Hepatocyte (in vitro differentiated cells): ENCODE measurements around the gene UCP2. TPM values are rescaled to one million over a fixed set of nuclear protein-coding genes. Genes with fewer than 3 reads are reported as not detected.

Experiments
- DNase-seq: peaks from one replicate; pipeline ENCODE4 v3.0.0-alpha.2; 2016; ENCODE audit warnings: low spot score
- H2AFZ ChIP-seq: fragments of 200-600 bp; sonication (generic); 2 replicates; pipeline ENCODE4 v1.6.0; 2016; ENCODE audit warnings: antibody characterized with exemption, mild to moderate bottlenecking
- H3K27ac ChIP-seq: fragments of 200-600 bp; sonication (generic); 2 replicates; pipeline ENCODE4 v1.5.1; 2016; ENCODE audit warnings: mild to moderate bottlenecking
- H3K27me3 ChIP-seq: fragments of 200-600 bp; sonication (generic); 2 replicates; pipeline ENCODE4 v1.6.1; 2016
- H3K36me3 ChIP-seq: fragments of 200-600 bp; sonication (generic); replicated peaks from 2 replicates; pipeline ENCODE4 v1.5.1; 2016; ENCODE audit warnings: low read depth; ENCODE audit not compliant: insufficient read depth
- H3K4me1 ChIP-seq: fragments of 200-600 bp; sonication (generic); 2 replicates; pipeline ENCODE4 v1.5.1; 2016; ENCODE audit warnings: mild to moderate bottlenecking, moderate library complexity; ENCODE audit not compliant: insufficient read depth
- H3K4me2 ChIP-seq: fragments of 200-600 bp; sonication (generic); 2 replicates; pipeline ENCODE4 v1.6.0; 2016
- H3K4me3 ChIP-seq: fragments of 200-600 bp; sonication (generic); 2 replicates; pipeline ENCODE4 v1.5.1; 2016; ENCODE audit warnings: mild to moderate bottlenecking
- H3K79me2 ChIP-seq: fragments of 200-600 bp; sonication (generic); 2 replicates; pipeline ENCODE4 v1.6.0; 2017; ENCODE audit warnings: mild to moderate bottlenecking
- H3K9me2 ChIP-seq: fragments of 200-600 bp; sonication (generic); replicated peaks from 2 replicates; pipeline ENCODE4 v1.6.0; 2017; ENCODE audit warnings: mild to moderate bottlenecking; ENCODE audit not compliant: insufficient read depth
- H3K9me3 ChIP-seq: fragments of 200-600 bp; sonication (generic); 2 replicates; pipeline ENCODE4 v1.5.1; 2016; ENCODE audit warnings: low read depth, mild to moderate bottlenecking
- H4K20me1 ChIP-seq: fragments of 200-600 bp; sonication (generic); 2 replicates; pipeline ENCODE4 v1.6.0; 2016; ENCODE audit warnings: mild to moderate bottlenecking; ENCODE audit not compliant: insufficient read depth, poor library complexity, severe bottlenecking
- CTCF ChIP-seq: fragments of 200-600 bp; sonication (generic); IDR thresholded peaks from 2 replicates; pipeline ENCODE4 v1.5.1; 2016; ENCODE audit warnings: antibody characterized with exemption, mild to moderate bottlenecking; ENCODE audit not compliant: poor library complexity
- EZH2 ChIP-seq: fragments of 200-600 bp; sonication (generic); IDR thresholded peaks from 2 replicates; pipeline ENCODE4 v1.6.1; 2016; ENCODE audit warnings: antibody characterized with exemption, mild to moderate bottlenecking, borderline replicate concordance
- EZH2phosphoT487 ChIP-seq: fragments of 200-600 bp; sonication (generic); IDR thresholded peaks from one replicate; pipeline ENCODE4 v1.6.1; 2018; ENCODE audit warnings: antibody characterized with exemption, mild to moderate bottlenecking, low read depth, moderate library complexity; ENCODE audit not compliant: unreplicated experiment, severe bottlenecking
- WGBS: methylation state at CpG from one replicate; pipeline ENCODE4 v1.1.6; 2016; ENCODE audit warnings: low lambda C conversion rate; ENCODE audit errors: missing lambda C conversion rate; 5-methylcytosine and 5-hydroxymethylcytosine counted together
- polyA plus RNA-seq: library from polyadenylated mRNA; unstranded; fragments of >200 nt; fragmentation: Nextera tagmentation; extraction: Ambion mirVana; gene quantifications from 2 replicates; pipeline ENCODE4 v1.2.1, GENCODE V29; 2016
- total RNA-seq: library from RNA; depleted of rRNA; stranded (reverse); fragments of >200 nt; gene quantifications from 2 replicates; pipeline ENCODE4 v1.2.3, GENCODE V29; 2014

The UCP2 gene
- total and polyA plus RNA-seq, 2 experiments from 2014 or later: 8.0 to 34.9 TPM

- no peak overlapping the region for H3K4me3 ChIP-seq
- H3K9me3 ChIP-seq: no peaks in the 10 kb centered on the region
- WGBS: 93% methylated on average over 2 of the region's 2 CpGs
- no peaks in the 10 kb centered on the region for H3K79me2 ChIP-seq
- no peak for DNase-seq
- no peaks in the 10 kb centered on the region for H3K27me3 ChIP-seq
- H4K20me1 ChIP-seq: no peaks in the 10 kb centered on the region
- H2AFZ ChIP-seq: no peak overlapping the region
- H3K4me1 ChIP-seq: peaks cover 19% of the 10 kb centered on the region
- TF ChIP-seq EZH2 (no peak), EZH2phosphoT487 (no peak), CTCF (no peak)
- H3K27ac ChIP-seq: no peak overlapping the region
- no peaks in the 10 kb centered on the region for H3K9me2 ChIP-seq
- no peak overlapping the region for H3K4me2 ChIP-seq
- H3K36me3 ChIP-seq: no peaks in the 10 kb centered on the region
These were observed 32.2 kb upstream of the UCP2 start for GRCh38 chr11:74014880-74015279.

GRCh38 chr11:74013141-74013540, 30.5 kb upstream of the UCP2 start:
- no peak overlapping the region for H2AFZ ChIP-seq
- H3K36me3 ChIP-seq: no peaks in the 10 kb centered on the region
- H3K27me3 ChIP-seq: no peaks in the 10 kb centered on the region
- H3K27ac ChIP-seq: no peak overlapping the region
- H3K9me2 ChIP-seq: no peaks in the 10 kb centered on the region
- H3K4me1 ChIP-seq: peaks cover 3% of the 10 kb centered on the region
- no peak overlapping the region for H3K4me2 ChIP-seq
- TF ChIP-seq EZH2: no peak
- TF ChIP-seq CTCF: no peak
- DNase-seq: no peak
- WGBS: 96% methylated on average over 8 of the region's 8 CpGs
- H3K9me3 ChIP-seq: no peaks in the 10 kb centered on the region
- no peaks in the 10 kb centered on the region for H4K20me1 ChIP-seq
- H3K79me2 ChIP-seq: no peaks in the 10 kb centered on the region
- H3K4me3 ChIP-seq: no peak overlapping the region

- TF ChIP-seq EZH2 (no peak), EZH2phosphoT487 (no peak)
- Histone ChIP-seq H2AFZ (no peak overlapping the region), H3K27me3 (no peaks in the 10 kb centered on the region), H3K9me2 (no peaks in the 10 kb centered on the region), H3K4me2 (no peak overlapping the region), H3K4me1 (no peaks in the 10 kb centered on the region), H3K27ac (no peak overlapping the region), H3K4me3 (no peak overlapping the region), H4K20me1 (no peaks in the 10 kb centered on the region), H3K36me3 (no peaks in the 10 kb centered on the region), H3K9me3 (no peaks in the 10 kb centered on the region), H3K79me2 (no peaks in the 10 kb centered on the region)
- WGBS: 96% methylated on average over 14 of the region's 14 CpGs
- DNase-seq: no peak
These were observed 29.6 kb upstream of the UCP2 start for GRCh38 chr11:74012074-74012809.

GRCh38 chr11:74011360-74012073, 28.9 kb upstream of the UCP2 start:
- Histone ChIP-seq H3K36me3 (no peaks in the 10 kb centered on the region), H3K9me2 (no peaks in the 10 kb centered on the region), H4K20me1 (no peaks in the 10 kb centered on the region), H3K27me3 (no peaks in the 10 kb centered on the region), H3K27ac (no peak overlapping the region), H2AFZ (no peak overlapping the region), H3K4me2 (no peak overlapping the region), H3K9me3 (no peaks in the 10 kb centered on the region), H3K4me1 (no peaks in the 10 kb centered on the region), H3K4me3 (no peak overlapping the region), H3K79me2 (no peaks in the 10 kb centered on the region)
- TF ChIP-seq EZH2 (no peak), EZH2phosphoT487 (no peak), CTCF (no peak)
- DNase-seq: no peak
- 86% methylated on average over 8 of the region's 8 CpGs for WGBS
